Ecto neural progenitor cell (in vitro differentiated cells): ENCODE results near the gene STAC3.
"Not testable (repeated sequence)": the region's sequence is repeated elsewhere in the genome, so short reads cannot be mapped to it uniquely, and the experiment has no call there.

Source experiments
- DNase-seq: peaks from one replicate; pipeline ENCODE4 v3.0.0-alpha.2; 2018; ENCODE audit warnings: low spot score

STAC3 gene

GRCh38 chr12:57250956-57251355 is at the start of gene STAC3:
TSS of gene STAC3 (minus strand) at chr12:57251187. CDS start at chr12:57249636, 1,551 bp downstream.
- DNase-seq, result no peak

- DNase-seq, result no peak
Measured at GRCh38 chr12:57299514-57300016, 48.6 kb upstream of the STAC3 start.

- DNase-seq, result no peak
Measured at GRCh38 chr12:57296291-57296690, 45.3 kb upstream of the STAC3 start.

GRCh38 chr12:57282073-57282472 is 31.1 kb upstream of the STAC3 start:
- DNase-seq, result not testable (repeated sequence)

- DNase-seq, result no peak
Measured at GRCh38 chr12:57280211-57281062, 29.4 kb upstream of the STAC3 start.

- no peak for DNase-seq
Measured at GRCh38 chr12:57278465-57279381, 27.7 kb upstream of the STAC3 start.

- DNase-seq, result no peak
Measured at GRCh38 chr12:57276935-57277563, 26.1 kb upstream of the STAC3 start.

GRCh38 chr12:57276233-57276632 is 25.2 kb upstream of the STAC3 start:
- not testable (repeated sequence) for DNase-seq

GRCh38 chr12:57273516-57273915 is 22.5 kb upstream of the STAC3 start:
- DNase-seq, result no peak

- no peak for DNase-seq
Measured at GRCh38 chr12:57272337-57273151, 21.6 kb upstream of the STAC3 start.

GRCh38 chr12:57270966-57271470 is 20.0 kb upstream of the STAC3 start:
- DNase-seq, result no peak

- no peak for DNase-seq
Measured at GRCh38 chr12:57268264-57268663, 17.3 kb upstream of the STAC3 start.

- no peak for DNase-seq
Measured at GRCh38 chr12:57266681-57267080, 15.7 kb upstream of the STAC3 start.

- no peak for DNase-seq
Measured at GRCh38 chr12:57263096-57263495, 12.1 kb upstream of the STAC3 start.

GRCh38 chr12:57262126-57262822 is 11.3 kb upstream of the STAC3 start:
- DNase-seq, result no peak

GRCh38 chr12:57261428-57261865 is 10.5 kb upstream of the STAC3 start:
- DNase-seq, result no peak

- DNase-seq, result no peak
Measured at GRCh38 chr12:57260366-57260765, 9.4 kb upstream of the STAC3 start.

GRCh38 chr12:57258977-57259970 is 8.3 kb upstream of the STAC3 start:
- DNase-seq, result no peak

GRCh38 chr12:57255916-57256315 is 4.9 kb upstream of the STAC3 start:
- no peak for DNase-seq
